Mesodermal cell (in vitro differentiated cells): Measurements from ENCODE around the gene CHPF.

ENCODE experiments used
- H3K27ac ChIP-seq: 2 replicates; pipeline ENCODE4 v1.7.0; 2013; ENCODE audit warnings: mild to moderate bottlenecking, low read depth, low read length, moderate library complexity; ENCODE audit not compliant: severe bottlenecking
- H3K36me3 ChIP-seq: 2 replicates; pipeline ENCODE4 v1.7.1; 2013; ENCODE audit warnings: mild to moderate bottlenecking, low read length, moderate library complexity; ENCODE audit not compliant: control insufficient read depth, insufficient read depth
- H3K4me1 ChIP-seq: one replicate; pipeline ENCODE4 v1.7.1; 2013; ENCODE audit warnings: mild to moderate bottlenecking, low read length; ENCODE audit not compliant: insufficient read depth, control insufficient read depth, poor library complexity, severe bottlenecking
- H3K4me3 ChIP-seq: 2 replicates; pipeline ENCODE4 v1.7.0; 2013; ENCODE audit warnings: low read length, control low read depth, mild to moderate bottlenecking; ENCODE audit not compliant: insufficient read depth, poor library complexity, severe bottlenecking; ENCODE audit errors: extremely low read depth
- H3K9me3 ChIP-seq: 2 replicates; pipeline ENCODE4 v1.7.1; 2013; ENCODE audit warnings: mild to moderate bottlenecking, low read length, moderate library complexity; ENCODE audit not compliant: control insufficient read depth
- WGBS, 2 experiments: methylation state at CpG; one replicate each; pipeline ENCODE4 v1.1.5; 2013; ENCODE audit warnings: missing lambda C conversion rate in 2 of 2; ENCODE audit not compliant: insufficient coverage in 2 of 2; 5-methylcytosine and 5-hydroxymethylcytosine counted together

The CHPF gene

GRCh38 chr2:219574484-219575311, 31.1 kb upstream of the CHPF start:
- Histone ChIP-seq H3K27ac (no peak overlapping the region), H3K4me1 (peaks cover 29% of the 10 kb centered on the region), H3K36me3 (peaks cover 5% of the 10 kb centered on the region), H3K4me3 (no peak overlapping the region), H3K9me3 (no peaks in the 10 kb centered on the region)
- WGBS, 2 experiments = 90 to 94% methylated on average over 20 of the region's 22 CpGs

GRCh38 chr2:219573166-219573565, 29.6 kb upstream of the CHPF start:
- H3K4me3 ChIP-seq = no peak overlapping the region
- peaks cover 20% of the 10 kb centered on the region for H3K36me3 ChIP-seq
- no peak overlapping the region for H3K27ac ChIP-seq
- WGBS, 2 experiments = 92% methylated on average over 2 to 4 of the region's 5 CpGs
- H3K9me3 ChIP-seq = no peaks in the 10 kb centered on the region
- peaks cover 31% of the 10 kb centered on the region for H3K4me1 ChIP-seq

- H3K36me3 ChIP-seq = peaks cover 27% of the 10 kb centered on the region
- H3K4me3 ChIP-seq = peak within 1 kb of the TSS; percentile 58
- 93 to 94% methylated on average over 10 to 13 of the region's 13 CpGs for WGBS, 2 experiments
- peaks cover 31% of the 10 kb centered on the region for H3K4me1 ChIP-seq
- H3K27ac ChIP-seq = peak within 1 kb of the TSS; percentile 89
- H3K9me3 ChIP-seq = no peaks in the 10 kb centered on the region
Measured at GRCh38 chr2:219572237-219573001, 28.8 kb upstream of the CHPF start, which contains the start of gene INHA. Gene INHA, plus strand, starts transcription at chr2:219572310. Its CDS starts 65 bp downstream, at chr2:219572375.

- Histone ChIP-seq H3K9me3 (no peaks in the 10 kb centered on the region), H3K27ac (peak within 1 kb of the TSS; percentile 89), H3K4me3 (peak within 1 kb of the TSS; percentile 58), H3K36me3 (peaks cover 34% of the 10 kb centered on the region), H3K4me1 (peaks cover 24% of the 10 kb centered on the region)
- 5 to 8% methylated on average over 17 to 33 of the region's 42 CpGs for WGBS, 2 experiments
Measured at GRCh38 chr2:219571311-219572236, 28.0 kb upstream of the CHPF start, which contains the start of gene OBSL1. Gene OBSL1, minus strand, starts transcription at chr2:219571539. Its CDS starts 307 bp downstream, at chr2:219571232.

- no peaks in the 10 kb centered on the region for H3K9me3 ChIP-seq
- peaks cover 22% of the 10 kb centered on the region for H3K4me1 ChIP-seq
- H3K27ac ChIP-seq = no peak overlapping the region
- H3K36me3 ChIP-seq = peaks cover 39% of the 10 kb centered on the region
- WGBS, 2 experiments = 0% methylated on average over 21 to 29 of the region's 55 CpGs
- H3K4me3 ChIP-seq = peak overlapping the region; percentile 58
Measured at GRCh38 chr2:219570924-219571310, 27.3 kb upstream of the CHPF start.

GRCh38 chr2:219570194-219570923, 26.8 kb upstream of the CHPF start:
- no peak overlapping the region for H3K27ac ChIP-seq
- WGBS, 2 experiments = 15 to 34% methylated on average over 41 to 91 of the region's 95 CpGs
- H3K4me1 ChIP-seq = peaks cover 22% of the 10 kb centered on the region
- H3K9me3 ChIP-seq = no peaks in the 10 kb centered on the region
- H3K4me3 ChIP-seq = peak overlapping the region; percentile 58
- H3K36me3 ChIP-seq = peaks cover 40% of the 10 kb centered on the region

- H3K4me1 ChIP-seq = peaks cover 22% of the 10 kb centered on the region
- 74 to 94% methylated on average over 4 of the region's 6 CpGs for WGBS, 2 experiments
- H3K4me3 ChIP-seq = peak overlapping the region; percentile 58
- no peak overlapping the region for H3K27ac ChIP-seq
- peaks cover 47% of the 10 kb centered on the region for H3K36me3 ChIP-seq
- H3K9me3 ChIP-seq = no peaks in the 10 kb centered on the region
Measured at GRCh38 chr2:219569635-219570034, 26.0 kb upstream of the CHPF start.

GRCh38 chr2:219569041-219569440, 25.4 kb upstream of the CHPF start:
- no peak overlapping the region for H3K4me3 ChIP-seq
- peaks cover 22% of the 10 kb centered on the region for H3K4me1 ChIP-seq
- no peaks in the 10 kb centered on the region for H3K9me3 ChIP-seq
- H3K36me3 ChIP-seq = peaks cover 53% of the 10 kb centered on the region
- WGBS, 2 experiments = 89 to 96% methylated on average over 3 to 4 of the region's 6 CpGs
- no peak overlapping the region for H3K27ac ChIP-seq

GRCh38 chr2:219567791-219568361, 24.3 kb upstream of the CHPF start:
- Histone ChIP-seq H3K9me3 (no peaks in the 10 kb centered on the region), H3K36me3 (peaks cover 54% of the 10 kb centered on the region), H3K4me3 (no peak overlapping the region), H3K27ac (no peak overlapping the region), H3K4me1 (peaks cover 22% of the 10 kb centered on the region)
- 93% methylated on average over 31 to 35 of the region's 35 CpGs for WGBS, 2 experiments
